Right cardiac atrium (tissue), 5 donors: Measurements from ENCODE around the gene SRSF12. TPM values are rescaled to one million over a fixed set of nuclear protein-coding genes. Genes with fewer than 3 reads are reported as not detected.
A peak's percentile ranks its signal among the peaks of the same experiment; 100 is the strongest.

Source experiments
- ATAC-seq, 2 donors: fragments of 200-7000 bp; cut with Tn5 transposase; one replicate each; pipeline versions ENCODE4 v1.8.0 to v1.9.1; 2020; ENCODE audit warnings: moderate library complexity in 2 of 2, mild to moderate bottlenecking in 1 of 2
- DNase-seq, 3 donors: peaks; one replicate each; pipeline ENCODE4 v3.0.0-alpha.2; 2020
- H3K27ac ChIP-seq: one replicate; pipeline ENCODE4 v1.5.1; 2013; ENCODE audit warnings: mild to moderate bottlenecking, low read length, control low read depth, moderate library complexity
- H3K27me3 ChIP-seq: one replicate; pipeline ENCODE4 v1.6.1; 2013; ENCODE audit not compliant: control insufficient read depth, insufficient read depth
- H3K4me1 ChIP-seq: one replicate; pipeline ENCODE4 v1.6.1; 2013; ENCODE audit warnings: low read length; ENCODE audit not compliant: control insufficient read depth, insufficient read depth
- H3K4me3 ChIP-seq: one replicate; pipeline ENCODE4 v1.5.1; 2013; ENCODE audit warnings: low read length, control low read depth
- H3K9me3 ChIP-seq: one replicate; pipeline ENCODE4 v1.6.1; 2013; ENCODE audit warnings: low read length; ENCODE audit not compliant: control insufficient read depth
- WGBS: extraction: QIAGEN DNeasy Blood & Tissue Kit; methylation state at CpG from one replicate; pipeline ENCODE4 v1.1.7; 2013; 5-methylcytosine and 5-hydroxymethylcytosine counted together
- intact Hi-C, 4 donors: fragments of 100-400 bp; cut with DNase I; formaldehyde crosslinking; loops; one replicate each; pipeline versions ENCODE4 v1.11.0 to v1.14.0; 2022 to 2023
- polyA plus RNA-seq: library from polyadenylated mRNA; stranded (reverse); fragments of 200-250 nt; gene quantifications from one replicate; pipeline ENCODE4 v1.2.3, GENCODE V29; 2013
- total RNA-seq, 4 donors: library from RNA; stranded (reverse); fragmentation: NEBNext Ultra II Directional; extraction: Animal tissue kit (Norgen Biotek cat#: 25700); gene quantifications; one replicate each; pipeline ENCODE4 v1.2.1, GENCODE V29; 2021
- donor health status: healthy with polysubstance abuse.
- donor health status: DM: no; HTN: yes; CAD: no.
- donor health status: DM: no; HTN: no; CAD: no.
- donor health status: DM: no; HTN: yes; CAD: no; lungs with severe emphysema.
- donor health status: DM: yes; HTN: yes; CAD: no.

SRSF12 gene
- total and polyA plus RNA-seq, 5 donors, result 0.14 to 0.75 (median 0.31) TPM; not detected in 1

DNA sequence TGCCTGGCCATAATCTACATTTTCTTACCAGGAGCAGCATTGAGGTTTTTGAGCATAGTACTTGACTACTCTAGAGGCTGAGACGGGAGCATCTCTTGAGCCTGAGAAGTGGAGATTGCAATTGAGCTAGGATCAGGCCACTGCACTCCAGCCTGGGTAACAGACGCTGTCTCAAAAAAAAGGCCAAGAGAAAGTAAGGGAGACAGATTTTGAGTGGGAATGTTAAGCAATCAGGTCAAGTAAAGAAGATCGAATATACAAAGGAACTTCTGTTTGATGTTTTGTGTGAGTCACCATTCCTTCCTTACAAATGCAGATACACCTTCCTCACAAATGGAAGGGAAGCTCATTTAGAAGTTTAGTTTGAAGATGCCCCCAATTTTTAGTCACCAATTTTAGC is 32.9 kb downstream of the SRSF12 start:
- ATAC-seq (no peak), DNase-seq (no peak)
- no peak overlapping the region for H3K27ac ChIP-seq
- intact Hi-C loops, result loop anchor here in 3 of 4 donors (5.0 to 10.0 kb wide), 3 partner anchors 48 to 120 kb away; partner anchors contain the start of gene RNGTT (in 1 of the 3)
- H3K4me3 ChIP-seq, result no peak overlapping the region
- no peaks in the 10 kb centered on the region for H3K9me3 ChIP-seq
- H3K27me3 ChIP-seq, result no peaks in the 10 kb centered on the region
- H3K4me1 ChIP-seq, result no peaks in the 10 kb centered on the region
- WGBS, result 39% methylated on average over 3 of the region's 3 CpGs

DNA sequence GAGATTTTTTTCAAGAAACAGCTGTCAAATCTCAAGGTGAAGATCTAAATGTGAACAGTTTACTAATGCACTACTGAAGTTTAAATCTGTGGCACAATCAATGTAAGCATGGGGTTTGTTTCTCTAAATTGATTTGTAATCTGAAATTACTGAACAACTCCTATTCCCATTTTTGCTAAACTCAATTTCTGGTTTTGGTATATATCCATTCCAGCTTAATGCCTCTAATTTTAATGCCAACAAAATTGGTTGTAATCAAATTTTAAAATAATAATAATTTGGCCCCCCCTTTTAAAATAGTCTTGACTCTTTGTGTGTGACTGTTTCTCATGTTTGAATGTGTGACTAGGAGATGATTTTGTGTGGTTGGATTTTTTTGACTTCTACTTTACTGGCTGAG is 33.3 kb downstream of the SRSF12 start:
- no peaks in the 10 kb centered on the region for H3K4me1 ChIP-seq

DNA sequence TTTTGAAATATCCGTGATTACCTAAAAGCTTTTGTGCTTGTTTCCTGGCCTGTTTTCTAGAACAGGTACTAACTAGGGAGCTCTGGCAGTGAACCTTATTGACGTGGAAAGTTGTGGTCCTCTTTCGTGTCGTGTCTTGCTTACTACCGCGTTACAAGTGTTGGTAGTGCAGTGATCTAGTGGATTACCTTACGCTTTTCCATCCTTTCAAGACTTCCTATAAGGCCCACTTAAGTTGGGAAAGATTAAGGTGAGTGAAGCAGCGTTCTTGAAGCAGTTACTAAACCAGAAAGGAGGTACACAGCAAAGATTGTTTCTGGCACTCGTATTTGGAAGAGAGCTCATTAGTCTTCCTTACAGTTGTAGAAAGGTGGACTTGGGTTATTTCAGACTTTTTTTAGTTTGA is 35.4 kb downstream of the SRSF12 start:
- no peaks in the 10 kb centered on the region for H3K27me3 ChIP-seq
- DNase-seq (no peak), ATAC-seq (no peak)
- H3K4me1 ChIP-seq, result no peaks in the 10 kb centered on the region
- H3K27ac ChIP-seq, result peak overlapping the region; percentile 60
- peak overlapping the region; percentile 98 for H3K4me3 ChIP-seq
- intact Hi-C loops, result loop anchor here in 3 of 4 donors (5.0 to 10.0 kb wide), 3 partner anchors 45 to 118 kb away; partner anchors contain the start of gene RNGTT (in 1 of the 3)
- no peaks in the 10 kb centered on the region for H3K9me3 ChIP-seq
- under 1% methylated on average over 9 of the region's 9 CpGs for WGBS

More for the DNA sequence above, 33.3 kb downstream of the SRSF12 start:
- H3K27ac ChIP-seq, result no peak overlapping the region
- ATAC-seq (no peak), DNase-seq (no peak)
- H3K4me3 ChIP-seq, result no peak overlapping the region
- intact Hi-C loops, result loop anchor here in 3 of 4 donors (5.0 to 10.0 kb wide), 3 partner anchors 47 to 120 kb away; partner anchors contain the start of gene RNGTT (in 1 of the 3)
- no peaks in the 10 kb centered on the region for H3K9me3 ChIP-seq
- H3K27me3 ChIP-seq, result no peaks in the 10 kb centered on the region

DNA sequence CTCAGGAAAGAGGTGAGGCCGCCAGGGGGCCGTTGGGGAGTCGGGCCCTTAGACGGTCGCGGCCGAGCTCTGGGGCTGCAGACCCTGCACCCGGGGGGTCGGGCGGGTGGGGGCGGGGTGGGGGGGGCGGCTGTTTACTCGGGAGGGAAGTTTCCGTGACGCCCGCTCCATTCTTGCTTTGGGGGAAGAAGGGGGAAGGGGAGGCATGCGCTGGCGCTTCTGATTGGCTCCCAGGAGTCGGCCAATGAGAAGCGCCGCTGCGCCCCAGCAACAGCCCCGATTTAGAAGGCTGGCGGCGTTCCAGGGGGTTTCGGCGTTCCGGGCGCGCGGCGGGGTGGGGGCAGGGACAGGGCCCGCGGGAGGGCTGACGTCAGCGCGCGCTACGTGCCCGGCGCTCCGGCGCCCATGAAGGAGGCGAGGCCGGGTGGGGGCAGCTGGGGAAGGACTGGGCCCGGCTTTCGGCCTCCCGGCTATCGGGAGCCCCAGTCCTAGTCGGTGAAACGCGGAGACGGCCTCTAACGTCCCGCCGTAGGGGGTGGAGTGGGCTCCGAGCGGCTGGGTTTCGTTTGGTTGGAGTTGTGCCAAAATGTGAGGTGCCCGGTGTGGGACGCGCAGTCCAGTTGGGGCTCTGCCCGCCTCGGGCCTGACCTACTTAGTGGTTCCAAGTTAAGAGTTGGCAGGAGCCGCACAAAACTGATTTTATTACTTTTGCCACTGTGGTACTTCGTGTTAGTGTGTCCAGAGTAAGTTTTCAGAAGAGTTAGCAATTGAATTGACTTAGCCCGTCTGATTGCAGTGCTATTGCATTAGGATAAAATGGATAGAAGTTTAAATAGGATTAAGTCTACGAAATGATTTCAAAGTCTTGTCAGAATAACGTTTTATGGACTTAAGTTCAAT is 36.2 kb downstream of the SRSF12 start:
- WGBS, result under 1% methylated on average over 69 of the region's 69 CpGs
- ATAC-seq (peak; percentile 87 to 89), DNase-seq (peak; percentile 99 to 100 (median 100))
- no peaks in the 10 kb centered on the region for H3K4me1 ChIP-seq
- H3K27ac ChIP-seq, result peak overlapping the region; percentile 100
- peak overlapping the region; percentile 98 for H3K4me3 ChIP-seq
- no peaks in the 10 kb centered on the region for H3K9me3 ChIP-seq
- no peaks in the 10 kb centered on the region for H3K27me3 ChIP-seq
- intact Hi-C loops, result loop anchor here in 3 of 4 donors (5.0 to 10.0 kb wide), 3 partner anchors 44 to 117 kb away; partner anchors contain the start of gene RNGTT (in 1 of the 3)

DNA sequence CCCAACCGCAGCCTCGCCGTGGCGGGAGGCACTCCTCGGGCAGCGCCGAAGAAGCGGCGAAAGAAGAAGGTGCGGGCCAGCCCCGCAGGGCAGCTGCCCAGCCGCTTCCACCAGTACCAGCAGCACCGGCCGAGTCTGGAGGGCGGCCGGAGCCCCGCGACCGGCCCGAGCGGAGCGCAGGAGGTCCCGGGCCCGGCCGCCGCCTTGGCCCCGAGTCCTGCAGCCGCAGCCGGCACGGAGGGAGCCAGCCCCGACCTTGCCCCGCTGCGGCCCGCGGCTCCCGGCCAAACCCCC is 36.8 kb downstream of the SRSF12 start:
- H3K27ac ChIP-seq, result peak overlapping the region; percentile 100
- H3K27me3 ChIP-seq, result no peaks in the 10 kb centered on the region
- intact Hi-C loops, result loop anchor here in 3 of 4 donors (5.0 to 10.0 kb wide), 3 partner anchors 44 to 116 kb away; partner anchors contain the start of gene RNGTT (in 1 of the 3)
- H3K4me3 ChIP-seq, result peak overlapping the region; percentile 98
- no peaks in the 10 kb centered on the region for H3K4me1 ChIP-seq
- ATAC-seq (peak in 1 of 2 donors; percentile 28), DNase-seq (no peak)
- no peaks in the 10 kb centered on the region for H3K9me3 ChIP-seq
- WGBS, result under 1% methylated on average over 36 of the region's 36 CpGs

DNA sequence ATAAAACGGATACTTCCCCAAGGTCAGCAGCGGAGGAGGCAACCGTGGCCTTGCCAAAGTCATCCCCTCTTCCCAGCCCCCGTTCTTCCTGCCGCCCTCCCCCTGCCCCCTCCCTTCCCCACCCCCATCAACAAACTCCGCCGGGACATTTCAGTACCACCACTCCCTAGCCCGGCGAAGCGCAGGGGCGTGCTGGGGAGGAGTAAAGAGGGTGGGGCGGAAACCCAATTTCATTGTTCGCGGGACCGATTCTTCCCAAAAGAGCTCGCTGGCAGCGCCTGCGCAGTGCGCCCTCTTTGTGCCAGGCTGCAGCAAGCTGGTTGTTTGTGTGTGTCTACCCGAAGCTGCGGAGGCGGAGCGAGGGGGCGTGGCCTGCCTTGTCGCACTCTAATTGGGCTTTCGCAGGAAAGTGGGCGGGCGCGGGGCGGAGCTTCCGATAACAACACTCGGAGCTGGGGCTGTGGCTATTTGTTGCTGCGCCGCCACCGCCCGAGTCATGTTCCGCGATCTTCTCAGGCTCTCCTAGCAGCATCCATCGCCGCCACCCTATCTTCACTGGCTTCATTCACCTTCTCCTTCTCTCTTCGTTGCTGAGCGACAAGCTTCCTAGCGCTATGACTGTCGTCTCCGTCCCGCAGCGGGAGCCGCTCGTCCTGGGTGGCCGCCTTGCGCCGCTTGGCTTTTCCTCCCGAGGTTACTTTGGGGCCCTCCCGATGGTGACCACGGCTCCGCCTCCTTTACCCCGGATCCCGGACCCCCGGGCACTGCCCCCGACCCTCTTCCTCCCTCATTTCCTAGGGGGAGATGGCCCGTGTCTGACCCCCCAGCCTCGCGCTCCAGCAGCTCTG is 37.4 kb downstream of the SRSF12 start, which contains the start of gene PNRC1:
PNRC1 (plus strand) TSS at position 471 of the 848 bp plus-strand sequence; CDS start at position 615, 144 bp downstream.
- under 1% methylated on average over 63 of the region's 63 CpGs for WGBS
- H3K9me3 ChIP-seq, result no peaks in the 10 kb centered on the region
- intact Hi-C loops, result loop anchor here in 3 of 4 donors (5.0 to 10.0 kb wide), 3 partner anchors 43 to 116 kb away; partner anchors contain the start of gene RNGTT (in 1 of the 3)
- H3K4me1 ChIP-seq, result no peaks in the 10 kb centered on the region
- ATAC-seq, result peak; percentile 92 to 94
- H3K4me3 ChIP-seq, result peak within 1 kb of the TSS; percentile 98
- peak within 1 kb of the TSS; percentile 100 for H3K27ac ChIP-seq
- DNase-seq, result peak; percentile 100
- no peaks in the 10 kb centered on the region for H3K27me3 ChIP-seq

DNA sequence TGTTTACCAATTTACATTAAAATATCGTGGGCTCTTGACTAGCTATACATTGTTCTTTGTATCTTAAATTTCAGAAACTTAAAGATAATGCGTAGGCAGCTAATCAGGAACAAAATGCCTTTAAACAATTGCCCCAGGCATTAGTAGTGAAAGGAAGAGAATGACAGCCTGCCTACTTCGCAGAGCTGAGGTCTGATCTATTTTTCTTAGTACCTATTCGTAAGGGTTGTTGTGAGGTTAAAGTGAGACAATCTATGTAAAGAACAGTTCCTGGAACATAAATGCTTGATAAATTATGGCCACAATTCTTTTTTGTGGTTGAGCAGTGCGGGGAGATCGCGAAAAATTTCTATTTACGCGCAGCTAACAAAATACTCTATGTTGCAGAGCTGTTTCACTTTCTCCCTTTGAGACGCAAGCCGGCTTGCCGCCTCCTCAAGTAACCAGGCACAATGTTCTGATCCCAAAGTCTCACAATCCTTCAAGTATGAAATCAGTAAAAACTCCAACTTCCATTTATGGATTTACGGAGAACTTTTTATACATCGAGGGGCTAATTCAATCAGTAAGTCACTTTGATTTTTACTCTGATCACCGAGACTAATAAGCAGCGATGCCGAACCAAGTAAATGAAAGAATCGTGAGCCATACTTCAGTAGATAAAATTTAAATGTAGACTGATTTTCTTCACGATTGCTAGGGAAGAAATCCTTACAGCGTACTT is 38.2 kb downstream of the SRSF12 start:
- DNase-seq (peak; percentile 49 to 74 (median 63)), ATAC-seq (no peak)
- WGBS, result under 1% methylated on average over 20 of the region's 20 CpGs
- intact Hi-C loops, result loop anchor here (5.0 to 10.0 kb wide), 5 partner anchors 37 to 115 kb away; partner anchors contain the start of gene RNGTT (in 1 of the 4)
- Histone ChIP-seq H3K27me3 (no peaks in the 10 kb centered on the region), H3K4me3 (peak overlapping the region; percentile 98), H3K27ac (peak overlapping the region; percentile 96), H3K9me3 (no peaks in the 10 kb centered on the region), H3K4me1 (no peaks in the 10 kb centered on the region)

DNA sequence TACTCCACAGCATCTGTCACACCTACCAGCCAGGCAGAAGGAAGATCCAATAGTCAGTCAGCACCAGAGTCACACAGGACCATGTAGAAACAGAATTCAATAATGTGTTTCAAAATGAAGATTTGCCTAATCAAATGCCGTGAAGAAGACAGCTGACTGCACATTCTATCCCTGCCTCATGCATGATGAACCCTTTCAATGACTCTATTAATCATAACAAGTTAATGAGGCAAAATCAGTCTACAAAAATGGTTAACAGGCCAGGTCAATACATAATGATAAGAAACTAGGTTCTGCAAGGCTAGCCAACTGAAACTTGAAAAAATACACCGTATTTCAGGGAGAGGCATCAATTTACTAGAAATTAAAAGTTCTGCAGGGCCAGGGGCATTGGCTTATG is 44.0 kb downstream of the SRSF12 start:
- ATAC-seq (no peak), DNase-seq (no peak)
- Histone ChIP-seq H3K4me3 (no peak overlapping the region), H3K27me3 (no peaks in the 10 kb centered on the region), H3K4me1 (no peaks in the 10 kb centered on the region), H3K27ac (no peak overlapping the region), H3K9me3 (no peaks in the 10 kb centered on the region)
- intact Hi-C loops, result loop anchor here in 1 of 4 donors (10.0 kb wide), 1 partner anchor 89 kb away; no protein-coding TSS in a partner anchor
- WGBS, result 89% methylated on average over 2 of the region's 2 CpGs

DNA sequence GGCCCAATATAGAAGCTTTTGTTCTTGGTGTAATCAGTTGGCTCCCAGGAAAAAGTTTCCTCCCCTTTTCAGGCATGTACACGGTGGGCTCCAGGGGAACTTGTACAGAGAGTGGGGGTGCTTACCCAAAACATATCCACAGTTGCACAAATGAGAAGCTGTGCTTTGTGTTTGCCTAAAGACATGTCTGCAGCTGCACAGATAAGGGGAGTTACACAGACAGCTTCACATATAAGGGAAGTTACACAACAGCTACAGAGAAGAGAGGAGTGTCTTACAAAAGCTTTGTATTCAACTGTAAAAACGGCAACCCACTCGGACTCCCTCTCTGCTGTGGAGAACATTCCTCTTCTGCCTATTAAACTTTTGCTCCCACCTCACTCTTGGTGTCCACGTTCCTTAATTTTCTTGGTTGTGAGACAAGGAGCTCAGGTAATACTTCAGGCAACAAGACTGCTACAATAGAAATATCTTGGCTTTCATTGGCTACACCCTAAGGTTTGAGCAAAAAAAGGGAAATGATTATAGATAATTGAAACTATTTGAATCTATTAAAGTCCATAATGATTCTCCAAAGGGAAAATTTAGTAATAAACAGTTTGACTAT is 44.8 kb downstream of the SRSF12 start:
- H3K4me3 ChIP-seq, result no peak overlapping the region
- no peaks in the 10 kb centered on the region for H3K9me3 ChIP-seq
- intact Hi-C loops, result loop anchor here in 1 of 4 donors (10.0 kb wide), 1 partner anchor 88 kb away; no protein-coding TSS in a partner anchor
- DNase-seq (no peak), ATAC-seq (peak; percentile 36 to 43)
- no peaks in the 10 kb centered on the region for H3K4me1 ChIP-seq
- no peak overlapping the region for H3K27ac ChIP-seq
- H3K27me3 ChIP-seq, result no peaks in the 10 kb centered on the region
- 49% methylated on average over 4 of the region's 4 CpGs for WGBS
